Islet precursor cell (in vitro differentiated cells): ENCODE measurements around the gene LINGO4.

Source experiments
- DNase-seq: peaks from one replicate; pipeline ENCODE4 v3.0.0-alpha.2; 2018

The LINGO4 gene

GRCh38 chr1:151805066-151805820, at the start of gene LINGO4:
Gene LINGO4, minus strand, starts transcription at chr1:151805419. Its CDS starts 2,715 bp downstream, at chr1:151802704.
- DNase-seq, result peak; percentile 32

GRCh38 chr1:151854658-151855057, 49.4 kb upstream of the LINGO4 start:
- DNase-seq, result no peak

DNA sequence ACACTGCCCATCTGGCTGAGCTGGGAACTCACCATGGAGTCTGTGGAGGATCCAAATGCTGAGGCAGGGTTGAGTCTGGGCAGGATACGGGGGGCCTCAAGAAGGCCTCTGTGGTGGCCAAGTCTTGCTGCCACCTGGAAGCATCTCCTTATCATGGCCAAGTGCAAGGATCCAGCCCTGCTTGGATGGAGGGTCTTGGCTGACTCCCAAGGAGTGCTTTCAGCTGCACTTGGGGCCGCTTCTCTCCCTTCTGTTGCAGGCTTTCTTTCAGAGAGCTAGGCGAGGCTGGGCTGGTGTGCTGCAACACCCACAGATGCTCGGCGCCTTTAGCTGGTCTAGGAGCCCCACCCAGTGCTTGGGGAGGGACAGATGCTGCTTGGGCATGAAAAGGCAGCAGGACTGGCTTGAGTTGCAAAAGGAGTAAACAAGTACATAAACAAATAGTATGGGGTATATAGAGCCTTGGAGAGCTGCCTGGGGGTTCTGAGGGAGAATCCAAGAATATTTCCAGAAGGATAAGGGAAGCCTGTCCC, 48.3 kb upstream of the LINGO4 start, which contains the start of gene THEM5:
TSS of gene THEM5 (minus strand) at position 302 of the 533 bp plus-strand sequence. CDS start at position 155, 147 bp downstream.
- no peak for DNase-seq

DNA sequence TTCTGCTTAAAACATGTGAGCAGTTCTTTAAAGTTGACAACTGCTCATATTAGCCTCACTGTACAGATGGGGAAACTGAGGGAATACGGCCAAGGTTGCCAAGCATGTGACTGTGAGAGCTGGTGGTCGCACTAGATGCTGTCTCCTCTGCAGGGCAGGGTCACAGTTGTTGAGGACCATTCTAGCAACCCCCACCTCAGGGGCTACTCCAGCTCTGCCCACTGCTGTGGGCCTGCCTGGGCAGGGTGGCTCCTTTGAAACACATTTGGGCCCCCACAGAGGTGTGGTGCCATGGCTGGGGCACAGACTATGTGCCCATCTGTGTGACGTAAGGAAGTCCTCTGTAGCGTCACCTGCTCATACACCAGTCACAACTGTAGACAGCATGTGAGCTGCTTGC, 47.5 kb upstream of the LINGO4 start:
- DNase-seq, result no peak

- no peak for DNase-seq
Observed at GRCh38 chr1:151851886-151852285, 46.7 kb upstream of the LINGO4 start.

DNA sequence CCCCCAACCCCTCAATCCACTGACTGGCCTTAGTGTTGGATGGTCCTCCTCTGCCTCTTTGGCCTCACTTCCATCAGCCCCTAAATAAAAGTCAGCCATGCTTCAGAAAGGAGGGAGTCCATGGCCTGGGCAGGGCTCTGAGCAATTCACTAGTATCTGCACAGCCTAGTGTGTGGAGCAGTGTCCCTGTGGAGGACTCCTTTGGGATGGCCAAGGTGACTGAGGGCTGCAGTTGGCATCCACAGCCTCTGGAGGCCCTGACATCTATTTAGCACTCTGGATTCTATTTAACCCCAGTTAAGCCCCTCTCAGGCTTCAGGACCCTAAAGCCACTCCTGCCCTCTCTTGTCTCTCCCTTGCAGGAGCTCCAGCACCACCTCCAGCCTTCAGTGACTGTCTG, 44.7 kb upstream of the LINGO4 start:
- no peak for DNase-seq

- DNase-seq, result no peak
Observed at GRCh38 chr1:151849126-151849525, 43.9 kb upstream of the LINGO4 start.

DNA sequence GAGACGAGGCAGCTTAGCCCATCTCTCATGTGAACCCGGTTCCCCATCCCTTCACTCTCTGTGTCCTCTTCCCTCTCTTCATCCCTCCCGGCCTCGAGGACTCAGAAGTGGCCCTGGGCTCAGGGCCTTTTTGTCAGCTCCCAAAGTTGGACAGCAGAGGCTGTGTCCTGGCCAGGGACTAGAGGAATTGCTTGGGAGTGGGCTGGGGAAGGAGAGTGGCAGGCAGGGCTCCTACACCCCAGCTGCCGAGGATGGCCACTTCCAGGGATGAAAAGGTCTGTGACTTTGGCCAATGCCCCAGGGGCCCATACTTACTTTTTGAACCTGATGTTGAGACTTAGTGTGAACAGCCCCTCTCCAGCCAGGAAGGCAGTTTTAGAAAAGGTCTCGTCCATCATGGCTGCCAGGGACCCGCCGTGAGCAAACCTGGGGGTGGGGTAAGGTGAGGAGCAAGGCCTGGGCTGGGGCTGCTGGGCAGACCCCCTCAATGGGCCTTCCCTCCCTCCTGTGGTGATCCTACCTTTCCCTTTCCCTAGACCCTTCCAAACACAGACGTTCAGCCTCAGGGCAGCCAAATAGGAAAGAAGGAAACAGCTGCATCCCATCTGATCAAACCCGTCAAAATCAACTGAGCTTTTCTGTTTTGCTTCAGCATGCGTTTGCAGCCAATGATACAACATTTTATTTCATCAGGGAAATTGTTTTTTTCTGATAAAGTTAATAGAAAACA, 42.8 kb upstream of the LINGO4 start:
- no peak for DNase-seq

DNA sequence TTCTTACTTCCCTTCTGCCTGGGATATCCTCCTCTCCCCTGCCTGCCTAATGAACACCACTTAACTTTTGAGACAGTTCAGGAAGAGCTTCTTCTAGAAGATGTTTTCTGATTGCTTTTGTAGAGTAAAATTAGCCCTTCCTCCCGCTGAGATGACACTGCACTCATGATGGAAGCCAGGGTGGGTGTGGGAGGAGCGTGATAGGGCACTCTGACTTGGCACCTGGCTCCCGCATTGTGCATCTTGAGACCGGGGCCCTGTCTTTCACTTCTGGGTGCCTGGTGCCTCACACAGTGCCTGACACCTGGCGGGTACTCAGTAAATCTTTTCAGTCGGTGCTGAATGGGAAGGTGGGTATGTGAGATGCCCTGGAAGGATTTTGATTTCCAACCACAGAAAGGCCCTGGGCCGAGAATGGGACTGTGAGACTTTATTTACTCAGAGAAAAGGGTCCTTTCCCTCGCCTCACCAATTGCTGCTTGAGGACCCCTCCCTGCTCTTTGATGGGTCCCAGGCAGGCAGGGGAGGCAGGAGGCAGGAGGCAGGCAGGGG, 41.5 kb upstream of the LINGO4 start:
- DNase-seq, result peak; percentile 44

DNA sequence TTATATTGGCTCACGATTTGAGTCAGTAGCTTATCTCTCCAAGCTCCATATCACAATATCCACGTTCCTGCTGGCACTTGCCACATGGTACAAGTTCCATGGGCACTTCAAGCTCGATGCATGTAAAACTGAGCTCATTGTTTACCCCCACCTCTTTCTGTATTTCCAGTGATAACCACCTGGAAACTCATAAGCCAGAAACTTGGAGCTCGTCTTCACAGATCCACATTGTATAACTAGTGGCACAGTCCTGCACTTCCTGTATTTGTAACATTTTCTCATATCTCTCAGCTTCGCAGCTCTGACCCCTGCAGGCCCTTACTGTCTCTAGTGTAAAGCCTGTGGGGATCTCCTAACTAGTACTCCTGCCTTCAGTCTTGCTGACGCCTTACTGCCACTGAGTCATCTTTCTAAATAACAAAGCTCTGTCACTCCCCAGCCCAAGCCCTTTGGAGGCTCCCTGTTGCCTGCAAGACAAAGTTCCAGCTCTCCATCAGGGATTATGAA, 40.9 kb upstream of the LINGO4 start:
- peak; percentile 90 for DNase-seq

DNA sequence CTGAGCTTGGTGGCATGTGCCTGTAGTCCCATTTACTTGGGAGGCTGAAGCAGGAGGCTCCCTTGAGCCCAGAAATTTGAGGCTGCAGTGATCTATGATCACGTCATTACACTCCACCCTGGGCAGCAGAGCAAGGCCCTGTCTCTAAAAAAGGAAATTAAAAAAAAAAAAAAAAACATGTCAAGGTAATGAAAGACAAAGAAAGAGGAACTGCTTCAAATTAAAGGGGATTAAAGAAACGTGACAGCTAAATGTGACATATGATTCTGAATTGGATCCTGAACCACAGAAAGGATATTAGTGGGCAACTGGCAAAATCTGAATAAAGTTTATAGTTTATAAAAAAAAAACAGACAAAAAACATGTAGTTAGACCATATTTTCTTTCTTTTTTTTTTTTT, 38.2 kb upstream of the LINGO4 start:
- DNase-seq, result no peak

- peak; percentile 82 for DNase-seq
Observed at GRCh38 chr1:151841141-151841540, 35.9 kb upstream of the LINGO4 start.

GRCh38 chr1:151840421-151840820, 35.2 kb upstream of the LINGO4 start:
- DNase-seq, result no peak

- DNase-seq, result peak; percentile 96
Observed at GRCh38 chr1:151839457-151840403, 34.5 kb upstream of the LINGO4 start, which contains the start of gene C2CD4D. Gene C2CD4D, minus strand, starts transcription at chr1:151839820. Its CDS starts 831 bp downstream, at chr1:151838989.

- DNase-seq, result no peak
Observed at GRCh38 chr1:151839082-151839412, 33.8 kb upstream of the LINGO4 start.

- no peak for DNase-seq
Observed at GRCh38 chr1:151838222-151839081, 33.2 kb upstream of the LINGO4 start.

DNA sequence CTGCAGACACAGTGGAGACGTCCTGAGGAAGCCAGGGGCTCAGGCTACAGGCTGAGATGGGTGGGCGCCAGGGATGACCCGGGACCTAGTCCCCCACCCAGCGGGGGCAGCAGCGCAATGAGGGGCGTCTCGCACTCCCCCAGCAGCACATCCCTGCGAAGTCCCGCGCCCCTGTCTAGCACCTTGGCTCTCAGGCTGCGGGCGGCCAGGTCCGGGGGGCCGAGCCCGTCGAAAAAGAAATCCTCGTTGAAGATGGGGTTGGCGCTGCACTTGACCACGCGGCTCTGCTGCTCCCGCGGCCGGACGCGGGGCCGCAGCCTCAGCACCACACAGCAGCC, 32.6 kb upstream of the LINGO4 start:
- no peak for DNase-seq

GRCh38 chr1:151837197-151837596, 32.0 kb upstream of the LINGO4 start:
- DNase-seq, result no peak

DNA sequence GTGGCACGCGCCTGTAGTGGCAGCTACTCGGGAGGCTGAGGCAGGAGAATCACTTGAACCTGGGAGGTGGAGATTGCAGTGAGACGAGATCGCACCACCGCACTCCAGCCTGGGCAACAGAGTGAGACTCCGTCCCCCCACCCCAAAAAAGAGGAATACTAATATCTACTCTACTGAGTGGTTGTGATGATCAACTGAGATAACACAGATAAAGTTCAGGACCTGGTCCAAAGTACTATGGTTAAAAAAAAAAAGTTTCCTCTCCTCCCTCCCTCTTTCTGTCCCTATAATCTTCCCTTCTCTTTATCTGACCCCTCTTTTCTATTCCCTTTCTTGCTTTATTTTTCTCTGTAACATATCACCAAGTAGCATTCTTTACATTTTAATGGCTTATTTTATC, 30.4 kb upstream of the LINGO4 start:
- DNase-seq, result no peak

DNA sequence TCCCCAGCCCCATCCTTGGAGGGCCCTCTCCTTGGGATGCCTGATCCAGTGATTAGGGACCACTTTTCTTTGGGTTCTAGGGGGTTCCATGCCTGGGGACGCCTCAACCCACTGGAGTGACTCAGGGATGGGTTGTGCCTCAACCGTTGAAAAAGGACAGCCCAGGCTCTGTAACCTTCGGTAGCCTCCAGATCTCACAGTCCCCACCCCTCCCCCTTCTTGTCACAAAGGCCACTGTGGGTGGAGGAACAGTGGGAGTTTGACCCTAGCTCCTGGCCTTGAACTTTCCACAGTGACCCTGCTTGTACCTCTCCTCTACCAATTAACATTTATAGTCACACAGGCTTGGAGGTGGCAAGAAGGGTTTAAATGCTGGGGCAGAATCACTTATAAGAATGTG, 29.0 kb upstream of the LINGO4 start:
- DNase-seq, result no peak

- DNase-seq, result no peak
Observed at GRCh38 chr1:151833172-151833900, 28.1 kb upstream of the LINGO4 start.
